Measurements from ENCODE around the gene HMGXB3.

HMGXB3 gene

DNA sequence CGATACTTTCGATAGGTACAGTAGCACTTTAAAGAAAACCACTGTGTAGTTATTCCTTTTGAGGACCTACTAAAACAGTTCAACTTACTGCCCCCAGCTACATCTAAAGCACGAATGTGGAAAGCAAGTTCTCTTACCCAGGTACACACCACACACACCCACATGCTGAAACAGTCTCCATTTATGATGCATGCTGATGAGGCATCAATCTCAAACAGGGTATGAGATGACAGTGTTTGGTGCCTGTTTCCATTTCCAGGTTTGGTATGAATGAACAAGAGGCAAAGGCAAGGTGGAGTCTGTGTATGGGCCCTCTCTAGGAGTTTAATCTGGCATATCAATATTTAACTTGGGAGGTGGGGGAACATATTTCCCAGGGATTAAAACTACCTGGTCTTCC lies 13.9 kb downstream of the HMGXB3 start:
- no peak for DNase-seq (ENCODE audit: low spot score)
- TF ChIP-seq, protein P1, sequence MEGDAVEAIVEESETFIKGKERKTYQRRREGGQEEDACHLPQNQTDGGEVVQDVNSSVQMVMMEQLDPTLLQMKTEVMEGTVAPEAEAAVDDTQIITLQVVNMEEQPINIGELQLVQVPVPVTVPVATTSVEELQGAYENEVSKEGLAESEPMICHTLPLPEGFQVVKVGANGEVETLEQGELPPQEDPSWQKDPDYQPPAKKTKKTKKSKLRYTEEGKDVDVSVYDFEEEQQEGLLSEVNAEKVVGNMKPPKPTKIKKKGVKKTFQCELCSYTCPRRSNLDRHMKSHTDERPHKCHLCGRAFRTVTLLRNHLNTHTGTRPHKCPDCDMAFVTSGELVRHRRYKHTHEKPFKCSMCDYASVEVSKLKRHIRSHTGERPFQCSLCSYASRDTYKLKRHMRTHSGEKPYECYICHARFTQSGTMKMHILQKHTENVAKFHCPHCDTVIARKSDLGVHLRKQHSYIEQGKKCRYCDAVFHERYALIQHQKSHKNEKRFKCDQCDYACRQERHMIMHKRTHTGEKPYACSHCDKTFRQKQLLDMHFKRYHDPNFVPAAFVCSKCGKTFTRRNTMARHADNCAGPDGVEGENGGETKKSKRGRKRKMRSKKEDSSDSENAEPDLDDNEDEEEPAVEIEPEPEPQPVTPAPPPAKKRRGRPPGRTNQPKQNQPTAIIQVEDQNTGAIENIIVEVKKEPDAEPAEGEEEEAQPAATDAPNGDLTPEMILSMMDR (IDR thresholded peaks at IDR 0.05; ENCODE audit: extremely low read depth, missing control alignments), result no peak

DNA sequence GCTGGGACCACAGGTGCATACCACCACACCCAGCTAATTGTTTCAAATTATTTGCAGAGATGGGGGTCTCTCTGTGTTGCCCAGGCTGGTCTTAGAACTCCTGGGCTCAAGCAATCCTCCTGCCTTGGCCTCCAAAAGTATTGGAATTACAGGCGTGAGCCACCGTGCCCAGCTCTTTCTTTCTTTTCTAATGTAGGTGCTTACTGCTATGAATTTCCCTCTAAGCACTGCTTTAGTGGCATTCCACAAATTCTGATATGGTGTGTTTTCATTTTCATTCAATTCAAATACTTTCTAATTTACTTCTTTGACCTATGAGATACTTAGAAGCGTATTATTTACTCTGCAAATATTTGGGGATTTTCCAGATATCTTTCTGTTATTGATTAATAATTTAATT lies 14.9 kb downstream of the HMGXB3 start:
- no peak for DNase-seq (ENCODE audit: low spot score)
- TF ChIP-seq, protein P1 (IDR thresholded peaks at IDR 0.05; ENCODE audit: extremely low read depth, missing control alignments), result no peak

GRCh38 chr5:150016537-150016936 lies 16.0 kb downstream of the HMGXB3 start:
- DNase-seq (ENCODE audit: low spot score), result no peak
- TF ChIP-seq, protein P1 (IDR thresholded peaks at IDR 0.05; ENCODE audit: extremely low read depth, missing control alignments), result no peak

GRCh38 chr5:150017226-150018005 lies 16.9 kb downstream of the HMGXB3 start:
- DNase-seq (ENCODE audit: low spot score), result no peak
- TF ChIP-seq, protein P1 (IDR thresholded peaks at IDR 0.05; ENCODE audit: extremely low read depth, missing control alignments), result no peak

DNA sequence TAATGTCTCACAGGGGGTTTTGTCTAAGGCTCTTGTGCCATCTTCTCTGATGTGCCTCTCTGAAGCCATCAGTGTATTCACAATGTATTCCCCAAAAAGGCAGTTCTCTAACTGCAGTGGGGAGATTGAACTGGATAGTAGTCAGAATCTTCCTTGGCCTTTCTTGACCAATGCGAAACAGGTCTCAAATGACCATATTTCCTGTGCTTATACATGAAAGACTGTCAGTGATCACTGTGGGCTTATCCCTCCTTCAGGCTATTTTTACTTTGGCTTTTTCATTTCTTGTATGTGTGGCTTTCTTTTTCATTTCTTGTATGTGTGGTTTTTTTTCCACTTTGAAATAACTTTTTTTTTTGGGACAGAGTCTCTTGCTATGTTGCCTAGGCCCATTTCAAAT lies 19.7 kb downstream of the HMGXB3 start:
- DNase-seq (ENCODE audit: low spot score), result no peak
- TF ChIP-seq, protein P1 (IDR thresholded peaks at IDR 0.05; ENCODE audit: extremely low read depth, missing control alignments), result no peak

- TF ChIP-seq, protein P1 (IDR thresholded peaks at IDR 0.05; ENCODE audit: extremely low read depth, missing control alignments), result no peak
- DNase-seq (ENCODE audit: low spot score), result no peak
Observed at GRCh38 chr5:150021491-150022157, 21.1 kb downstream of the HMGXB3 start.

- no peak for DNase-seq (ENCODE audit: low spot score)
- TF ChIP-seq, protein P1 (IDR thresholded peaks at IDR 0.05; ENCODE audit: extremely low read depth, missing control alignments), result no peak
Observed at GRCh38 chr5:150022158-150022531, 21.6 kb downstream of the HMGXB3 start.

All from GM20000 (cell line).